Neuronal stem cell (in vitro differentiated cells): ENCODE data around the gene EIF3F.
A peak's percentile ranks its signal among the peaks of the same experiment; 100 is the strongest.

Experiments
- DNase-seq: peaks from one replicate; pipeline ENCODE4 v3.0.0-alpha.2; 2013; ENCODE audit warnings: low spot score
- H2AFZ ChIP-seq: one replicate; pipeline ENCODE4 v1.6.1; 2013; ENCODE audit warnings: mild to moderate bottlenecking, low read length, inconsistent platforms
- H2AK5ac ChIP-seq: 2 replicates; pipeline ENCODE4 v1.6.1; 2013; ENCODE audit warnings: low read depth, mild to moderate bottlenecking, inconsistent platforms, low read length, moderate library complexity, mixed read lengths
- H2BK120ac ChIP-seq: 2 replicates; pipeline ENCODE4 v1.6.1; 2013; ENCODE audit warnings: low read depth, mild to moderate bottlenecking, inconsistent platforms, low read length, moderate library complexity, mixed read lengths
- H2BK12ac ChIP-seq: one replicate; pipeline ENCODE4 v1.6.1; 2013; ENCODE audit warnings: low read length, inconsistent platforms
- H2BK15ac ChIP-seq: 2 replicates; pipeline ENCODE4 v1.6.1; 2013; ENCODE audit warnings: mild to moderate bottlenecking, low read length, inconsistent platforms, mixed read lengths
- H2BK5ac ChIP-seq: one replicate; pipeline ENCODE4 v1.6.1; 2013; ENCODE audit warnings: inconsistent platforms, mild to moderate bottlenecking, low read length, moderate library complexity
- H3K14ac ChIP-seq: one replicate; pipeline ENCODE4 v1.6.1; 2013; ENCODE audit warnings: low read length, inconsistent platforms
- H3K18ac ChIP-seq: 2 replicates; pipeline ENCODE4 v1.6.1; 2013; ENCODE audit warnings: low read length, inconsistent platforms
- H3K23ac ChIP-seq: 2 replicates; pipeline ENCODE4 v1.6.1; 2013; ENCODE audit warnings: low read depth, mild to moderate bottlenecking, mixed read lengths, low read length, inconsistent platforms; ENCODE audit not compliant: poor library complexity
- H3K27ac ChIP-seq: replicated peaks from 3 replicates; pipeline ENCODE4 v1.5.1; 2013; ENCODE audit warnings: low read length, inconsistent platforms
- H3K27me3 ChIP-seq, 3 experiments: 2 replicates each; pipeline ENCODE4 v1.6.1; 2013; ENCODE audit warnings: low read length in 3 of 3, mild to moderate bottlenecking in 2 of 3, inconsistent platforms in 1 of 3, low read depth in 1 of 3, mixed read lengths in 1 of 3, moderate library complexity in 1 of 3; ENCODE audit not compliant: control insufficient read depth in 3 of 3, insufficient read depth in 3 of 3
- H3K36me3 ChIP-seq, 2 donors: replicated peaks in 1 of 2; 2 replicates each; pipeline ENCODE4 v1.6.1; 2013; ENCODE audit warnings: low read length in 2 of 2; ENCODE audit not compliant: control insufficient read depth in 2 of 2, insufficient read depth in 2 of 2
- H3K4ac ChIP-seq: 2 replicates; pipeline ENCODE4 v1.6.1; 2013; ENCODE audit warnings: inconsistent platforms, mild to moderate bottlenecking, low read length, moderate library complexity
- H3K4me1 ChIP-seq, 2 donors: 1 replicate in 1 of 2; 2 replicates in 1 of 2; pipeline ENCODE4 v1.6.1; 2013; ENCODE audit warnings: low read length in 2 of 2, low read depth in 1 of 2; ENCODE audit not compliant: control insufficient read depth in 2 of 2, insufficient read depth in 1 of 2
- H3K4me2 ChIP-seq: one replicate; pipeline ENCODE4 v1.6.1; 2013; ENCODE audit warnings: mild to moderate bottlenecking, low read length, inconsistent platforms; ENCODE audit not compliant: insufficient read depth, poor library complexity, severe bottlenecking
- H3K4me3 ChIP-seq, 2 donors: 2 replicates each; pipeline ENCODE4 v1.5.1; 2013; ENCODE audit warnings: low read length in 2 of 2, mild to moderate bottlenecking in 2 of 2, inconsistent platforms in 1 of 2, moderate library complexity in 1 of 2
- H3K79me1 ChIP-seq: one replicate; pipeline ENCODE4 v1.6.1; 2013; ENCODE audit warnings: low read depth, mild to moderate bottlenecking, inconsistent platforms, low read length, moderate library complexity
- H3K9ac ChIP-seq: one replicate; pipeline ENCODE4 v1.6.1; 2013; ENCODE audit warnings: mild to moderate bottlenecking, low read depth, low read length, inconsistent platforms; ENCODE audit not compliant: poor library complexity
- H3K9me3 ChIP-seq, 2 donors: replicated peaks in 1 of 2; 2 replicates each; pipeline versions ENCODE3 to v1.6.1; 2013; ENCODE audit warnings: low read length in 2 of 2, mild to moderate bottlenecking in 2 of 2, inconsistent platforms in 1 of 2, low read depth in 1 of 2, mixed read lengths in 1 of 2, moderate library complexity in 1 of 2; ENCODE audit not compliant: control insufficient read depth in 2 of 2, insufficient read depth in 1 of 2
- H4K8ac ChIP-seq: one replicate; pipeline ENCODE4 v1.6.1; 2013; ENCODE audit warnings: low read depth, mild to moderate bottlenecking, inconsistent platforms, low read length, moderate library complexity
- H4K91ac ChIP-seq: one replicate; pipeline ENCODE4 v1.6.1; 2013; ENCODE audit warnings: low read length, low read depth, mild to moderate bottlenecking, inconsistent platforms; ENCODE audit not compliant: poor library complexity
- WGBS, 2 donors: extraction: QIAGEN DNeasy Blood & Tissue Kit; methylation state at CpG; one replicate each; pipeline ENCODE4 v1.1.7; 2013; ENCODE audit warnings: missing lambda C conversion rate in 2 of 2, mixed read lengths in 1 of 2; ENCODE audit not compliant: insufficient read length in 2 of 2, insufficient replicate concordance in 1 of 2; ENCODE audit errors: extremely low coverage in 2 of 2; 5-methylcytosine and 5-hydroxymethylcytosine counted together

Gene EIF3F

GRCh38 chr11:8019314-8020243 is 32.4 kb downstream of the EIF3F start:
- Histone ChIP-seq H3K14ac (no peak overlapping the region), H3K4me3 (peak overlapping the region; percentile 49 to 83), H3K4ac (no peak overlapping the region), H4K8ac (no peak overlapping the region), H3K23ac (no peak overlapping the region), H4K91ac (no peak overlapping the region), H2BK12ac (no peak overlapping the region), H3K27me3 (peaks cover 0 to 67% (median 34%) of the 10 kb centered on the region in 3 experiments), H3K9ac (no peak overlapping the region), H3K4me1 (peaks cover 4% of the 10 kb centered on the region in 2 donors), H2AFZ (peak overlapping the region; percentile 94), H3K18ac (peak overlapping the region; percentile 69), H2BK15ac (no peak overlapping the region), H2AK5ac (no peak overlapping the region), H3K27ac (no peak overlapping the region), H3K9me3 (no peaks in the 10 kb centered on the region), H2BK120ac (no peak overlapping the region), H3K36me3 (no peaks in the 10 kb centered on the region), H2BK5ac (no peak overlapping the region), H3K4me2 (peak overlapping the region; percentile 67), H3K79me1 (no peaks in the 10 kb centered on the region)
- DNase-seq: no peak
- WGBS, 2 donors: no CpG with 5 or more reads among the region's 84 CpGs

- Histone ChIP-seq H3K4me3 (no peak overlapping the region), H3K9me3 (no peaks in the 10 kb centered on the region), H2AK5ac (no peak overlapping the region), H3K27me3 (peaks cover 0 to 65% (median 34%) of the 10 kb centered on the region in 3 experiments), H4K8ac (no peak overlapping the region), H2BK5ac (no peak overlapping the region), H3K4ac (no peak overlapping the region), H3K36me3 (no peaks in the 10 kb centered on the region), H2BK15ac (no peak overlapping the region), H2BK120ac (no peak overlapping the region), H4K91ac (no peak overlapping the region), H3K27ac (no peak overlapping the region), H3K4me1 (peaks cover 4% of the 10 kb centered on the region in 2 donors), H3K14ac (no peak overlapping the region), H3K18ac (no peak overlapping the region), H3K4me2 (no peak overlapping the region), H3K79me1 (no peaks in the 10 kb centered on the region), H2AFZ (no peak overlapping the region), H3K9ac (no peak overlapping the region), H3K23ac (no peak overlapping the region), H2BK12ac (no peak overlapping the region)
- WGBS, 2 donors: no CpG with 5 or more reads among the region's 7 CpGs
- no peak for DNase-seq
These were observed 33.1 kb downstream of the EIF3F start for GRCh38 chr11:8020244-8020597.

GRCh38 chr11:8021920-8022319 is 34.8 kb downstream of the EIF3F start:
- H3K79me1 ChIP-seq: no peaks in the 10 kb centered on the region
- H2AK5ac ChIP-seq: no peak overlapping the region
- H2BK15ac ChIP-seq: no peak overlapping the region
- no peak overlapping the region for H2BK12ac ChIP-seq
- H3K14ac ChIP-seq: no peak overlapping the region
- H3K27me3 ChIP-seq: peaks cover 0 to 57% (median 31%) of the 10 kb centered on the region in 3 experiments
- no peak overlapping the region for H3K23ac ChIP-seq
- H3K9ac ChIP-seq: no peak overlapping the region
- DNase-seq: no peak
- H3K36me3 ChIP-seq: no peaks in the 10 kb centered on the region
- WGBS, 2 donors: no CpG with 5 or more reads among the region's 1 CpG
- H3K27ac ChIP-seq: no peak overlapping the region
- no peak overlapping the region for H3K4ac ChIP-seq
- H2AFZ ChIP-seq: no peak overlapping the region
- no peak overlapping the region for H3K18ac ChIP-seq
- no peak overlapping the region for H4K91ac ChIP-seq
- no peak overlapping the region for H4K8ac ChIP-seq
- H2BK5ac ChIP-seq: no peak overlapping the region
- H3K4me1 ChIP-seq: peaks cover 4% of the 10 kb centered on the region in 2 donors
- no peak overlapping the region for H2BK120ac ChIP-seq
- H3K9me3 ChIP-seq: no peaks in the 10 kb centered on the region
- no peak overlapping the region for H3K4me3 ChIP-seq
- H3K4me2 ChIP-seq: no peak overlapping the region

GRCh38 chr11:8022876-8023275 is 35.7 kb downstream of the EIF3F start:
- Histone ChIP-seq H2BK5ac (no peak overlapping the region), H2BK120ac (no peak overlapping the region), H2BK12ac (no peak overlapping the region), H4K91ac (no peak overlapping the region), H3K14ac (no peak overlapping the region), H3K18ac (no peak overlapping the region), H2AK5ac (no peak overlapping the region), H3K9ac (no peak overlapping the region), H3K4ac (no peak overlapping the region), H3K4me2 (no peak overlapping the region), H3K79me1 (no peaks in the 10 kb centered on the region), H2AFZ (no peak overlapping the region), H3K4me1 (peaks cover 4% of the 10 kb centered on the region in 2 donors), H3K4me3 (no peak overlapping the region), H3K23ac (peak overlapping the region; percentile 33), H2BK15ac (no peak overlapping the region), H4K8ac (no peak overlapping the region), H3K36me3 (no peaks in the 10 kb centered on the region), H3K27ac (no peak overlapping the region), H3K9me3 (no peaks in the 10 kb centered on the region), H3K27me3 (peaks cover 0 to 51% (median 30%) of the 10 kb centered on the region in 3 experiments)
- no CpG with 5 or more reads among the region's 2 CpGs for WGBS, 2 donors
- no peak for DNase-seq
